ENCODE data around the gene MINDY3.

GRCh38 chr10:15742102-15742501 lies 118.2 kb downstream of the MINDY3 start:
- no peak for TF ChIP-seq ZNF792 (tag by site-specific recombination; IDR thresholded peaks at IDR 0.05)
- TF ChIP-seq ELK4 (IDR thresholded peaks at IDR 0.05; ENCODE audit: borderline replicate concordance, low read depth, low read length), result no peak
- TF ChIP-seq CTCF (tag by site-specific recombination; IDR thresholded peaks at IDR 0.05), result no peak
- TF ChIP-seq ZFP41 (tag by site-specific recombination; IDR thresholded peaks at IDR 0.05; ENCODE audit: borderline replicate concordance), result no peak
- no peak for TF ChIP-seq KLF8 (tag by site-specific recombination; IDR thresholded peaks at IDR 0.05)

Measured in HEK293 (cell line).